ENCODE results near the gene CCP110. TPM values are rescaled to one million over a fixed set of nuclear protein-coding genes. Genes with fewer than 3 reads are reported as not detected.
A peak's percentile ranks its signal among the peaks of the same experiment; 100 is the strongest.

The CCP110 gene
- total and polyA plus RNA-seq, 2 of the 13 experiments (the other 11 are each of a cell fraction or from before 2014, with no cell fraction given): 10.0 to 11.1 TPM

DNA sequence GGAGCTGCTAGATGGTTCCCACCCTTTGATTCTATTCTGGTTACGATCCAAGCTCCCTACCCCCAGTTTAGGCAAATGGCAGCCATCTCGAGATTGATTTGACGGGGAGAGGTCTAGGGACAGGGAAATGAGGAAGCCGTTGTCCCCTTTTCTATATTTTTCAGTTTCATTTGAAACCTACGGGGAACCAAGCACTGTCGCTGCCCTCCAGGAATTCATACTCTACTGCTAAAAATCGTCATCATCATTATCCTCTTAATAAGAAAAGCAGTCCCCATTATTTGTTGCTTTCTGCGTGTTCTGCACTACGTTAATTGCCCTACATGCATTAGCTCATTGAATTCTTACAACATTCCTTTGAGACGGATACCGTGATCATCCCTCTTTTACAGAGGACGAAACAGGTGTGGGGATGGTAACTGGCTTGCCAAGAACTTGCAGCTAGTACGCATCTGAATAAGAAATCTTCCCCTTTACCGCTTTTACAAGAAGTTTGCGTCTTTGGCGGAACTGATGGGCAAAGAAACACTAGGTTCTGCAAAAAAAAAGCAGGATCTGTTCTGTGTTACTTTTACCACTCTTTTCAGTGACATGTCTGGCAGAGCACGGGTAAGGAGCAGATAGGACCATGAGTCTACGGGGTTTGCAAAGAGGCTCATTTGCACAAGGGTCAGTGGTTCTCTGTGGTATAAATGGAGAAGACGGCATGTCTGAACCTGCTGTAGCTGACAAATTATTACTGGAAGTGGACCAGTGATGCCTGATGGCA is 1.1 kb downstream of the CCP110 start (continued):
- TF ChIP-seq ZFP37 (CRISPR knock-in tag; IDR thresholded peaks at IDR 0.05; ENCODE audit: borderline replicate concordance) (0 out of 2 replicates have a peak, but pooled peaks have one; percentile 33), IRX3 (CRISPR knock-in tag; IDR thresholded peaks at IDR 0.05; ENCODE audit: borderline replicate concordance, low read depth) (no peak), KAT7 (CRISPR knock-in tag; IDR thresholded peaks at IDR 0.05; ENCODE audit: borderline replicate concordance) (no peak; the same call in 1 of the 2 replicates), RARG (CRISPR knock-in tag; IDR thresholded peaks at IDR 0.05; ENCODE audit: low read depth) (no peak), ZNF672 (CRISPR knock-in tag; IDR thresholded peaks at IDR 0.05) (no peak), ETV5 (CRISPR knock-in tag; IDR thresholded peaks at IDR 0.05; ENCODE audit: borderline replicate concordance) (no peak), SRY (CRISPR knock-in tag; IDR thresholded peaks at IDR 0.05) (no peak), ZBTB34 (CRISPR knock-in tag; IDR thresholded peaks at IDR 0.05) (no peak)
- TF ChIP-seq, protein P1, sequence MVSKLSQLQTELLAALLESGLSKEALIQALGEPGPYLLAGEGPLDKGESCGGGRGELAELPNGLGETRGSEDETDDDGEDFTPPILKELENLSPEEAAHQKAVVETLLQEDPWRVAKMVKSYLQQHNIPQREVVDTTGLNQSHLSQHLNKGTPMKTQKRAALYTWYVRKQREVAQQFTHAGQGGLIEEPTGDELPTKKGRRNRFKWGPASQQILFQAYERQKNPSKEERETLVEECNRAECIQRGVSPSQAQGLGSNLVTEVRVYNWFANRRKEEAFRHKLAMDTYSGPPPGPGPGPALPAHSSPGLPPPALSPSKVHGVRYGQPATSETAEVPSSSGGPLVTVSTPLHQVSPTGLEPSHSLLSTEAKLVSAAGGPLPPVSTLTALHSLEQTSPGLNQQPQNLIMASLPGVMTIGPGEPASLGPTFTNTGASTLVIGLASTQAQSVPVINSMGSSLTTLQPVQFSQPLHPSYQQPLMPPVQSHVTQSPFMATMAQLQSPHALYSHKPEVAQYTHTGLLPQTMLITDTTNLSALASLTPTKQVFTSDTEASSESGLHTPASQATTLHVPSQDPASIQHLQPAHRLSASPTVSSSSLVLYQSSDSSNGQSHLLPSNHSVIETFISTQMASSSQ (IDR thresholded peaks at IDR 0.05; ENCODE audit: low read depth): no peak
- TF ChIP-seq, protein P1 (CRISPR knock-in tag; IDR thresholded peaks at IDR 0.05; ENCODE audit: borderline replicate concordance): no peak
- TF ChIP-seq, protein P2, sequence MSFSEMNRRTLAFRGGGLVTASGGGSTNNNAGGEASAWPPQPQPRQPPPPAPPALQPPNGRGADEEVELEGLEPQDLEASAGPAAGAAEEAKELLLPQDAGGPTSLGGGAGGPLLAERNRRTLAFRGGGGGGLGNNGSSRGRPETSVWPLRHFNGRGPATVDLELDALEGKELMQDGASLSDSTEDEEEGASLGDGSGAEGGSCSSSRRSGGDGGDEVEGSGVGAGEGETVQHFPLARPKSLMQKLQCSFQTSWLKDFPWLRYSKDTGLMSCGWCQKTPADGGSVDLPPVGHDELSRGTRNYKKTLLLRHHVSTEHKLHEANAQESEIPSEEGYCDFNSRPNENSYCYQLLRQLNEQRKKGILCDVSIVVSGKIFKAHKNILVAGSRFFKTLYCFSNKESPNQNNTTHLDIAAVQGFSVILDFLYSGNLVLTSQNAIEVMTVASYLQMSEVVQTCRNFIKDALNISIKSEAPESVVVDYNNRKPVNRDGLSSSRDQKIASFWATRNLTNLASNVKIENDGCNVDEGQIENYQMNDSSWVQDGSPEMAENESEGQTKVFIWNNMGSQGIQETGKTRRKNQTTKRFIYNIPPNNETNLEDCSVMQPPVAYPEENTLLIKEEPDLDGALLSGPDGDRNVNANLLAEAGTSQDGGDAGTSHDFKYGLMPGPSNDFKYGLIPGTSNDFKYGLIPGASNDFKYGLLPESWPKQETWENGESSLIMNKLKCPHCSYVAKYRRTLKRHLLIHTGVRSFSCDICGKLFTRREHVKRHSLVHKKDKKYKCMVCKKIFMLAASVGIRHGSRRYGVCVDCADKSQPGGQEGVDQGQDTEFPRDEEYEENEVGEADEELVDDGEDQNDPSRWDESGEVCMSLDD (CRISPR knock-in tag; IDR thresholded peaks at IDR 0.05; ENCODE audit: borderline replicate concordance): no peak
